ENCODE results near the gene SERPINB3.

Gene SERPINB3

DNA sequence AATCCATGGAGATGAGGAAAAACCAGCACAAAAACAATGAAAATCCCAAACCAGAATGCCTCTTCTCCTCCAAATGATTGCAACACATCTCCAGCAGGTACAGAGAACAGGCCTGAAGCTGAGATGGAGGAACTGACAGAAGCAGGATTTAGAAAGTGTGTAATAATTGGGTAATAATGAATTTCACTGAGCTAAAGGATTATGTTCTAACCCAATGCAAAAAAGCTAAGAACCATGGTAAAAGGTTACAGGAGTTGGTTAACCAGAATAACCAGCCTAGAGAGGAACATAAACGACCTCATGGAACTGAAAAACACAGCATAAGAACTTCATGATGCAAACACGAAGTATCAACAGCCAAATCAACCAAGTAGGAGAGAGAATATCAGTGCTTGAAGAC, 27.4 kb upstream of the SERPINB3 start:
- DNase-seq (ENCODE audit: extremely low read depth, low read depth) = no peak
- TF ChIP-seq, protein P1, sequence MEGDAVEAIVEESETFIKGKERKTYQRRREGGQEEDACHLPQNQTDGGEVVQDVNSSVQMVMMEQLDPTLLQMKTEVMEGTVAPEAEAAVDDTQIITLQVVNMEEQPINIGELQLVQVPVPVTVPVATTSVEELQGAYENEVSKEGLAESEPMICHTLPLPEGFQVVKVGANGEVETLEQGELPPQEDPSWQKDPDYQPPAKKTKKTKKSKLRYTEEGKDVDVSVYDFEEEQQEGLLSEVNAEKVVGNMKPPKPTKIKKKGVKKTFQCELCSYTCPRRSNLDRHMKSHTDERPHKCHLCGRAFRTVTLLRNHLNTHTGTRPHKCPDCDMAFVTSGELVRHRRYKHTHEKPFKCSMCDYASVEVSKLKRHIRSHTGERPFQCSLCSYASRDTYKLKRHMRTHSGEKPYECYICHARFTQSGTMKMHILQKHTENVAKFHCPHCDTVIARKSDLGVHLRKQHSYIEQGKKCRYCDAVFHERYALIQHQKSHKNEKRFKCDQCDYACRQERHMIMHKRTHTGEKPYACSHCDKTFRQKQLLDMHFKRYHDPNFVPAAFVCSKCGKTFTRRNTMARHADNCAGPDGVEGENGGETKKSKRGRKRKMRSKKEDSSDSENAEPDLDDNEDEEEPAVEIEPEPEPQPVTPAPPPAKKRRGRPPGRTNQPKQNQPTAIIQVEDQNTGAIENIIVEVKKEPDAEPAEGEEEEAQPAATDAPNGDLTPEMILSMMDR (IDR thresholded peaks at IDR 0.05; ENCODE audit: low read depth, low read length) = no peak

DNA sequence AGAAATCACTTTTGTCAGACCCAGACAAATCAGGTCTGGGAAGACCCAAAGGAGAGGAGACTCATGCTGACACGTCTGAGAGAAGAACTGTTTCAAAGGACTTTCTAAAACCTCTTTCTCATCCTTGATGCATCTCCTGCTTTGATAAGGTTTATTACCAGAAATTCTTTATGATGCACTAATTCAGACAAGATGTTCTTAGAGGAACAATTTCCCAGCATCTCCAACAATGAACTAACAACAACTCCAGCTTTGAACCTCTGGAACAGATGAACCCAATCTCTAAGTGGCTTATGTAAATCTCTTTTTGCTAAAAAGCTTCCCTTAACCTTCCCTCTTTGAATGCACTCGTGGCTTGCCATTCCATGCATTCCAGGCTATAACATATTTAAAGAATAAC, 25.2 kb upstream of the SERPINB3 start:
- TF ChIP-seq, protein P1 (IDR thresholded peaks at IDR 0.05; ENCODE audit: low read depth, low read length) = no peak
- DNase-seq (ENCODE audit: extremely low read depth, low read depth) = no peak

DNA sequence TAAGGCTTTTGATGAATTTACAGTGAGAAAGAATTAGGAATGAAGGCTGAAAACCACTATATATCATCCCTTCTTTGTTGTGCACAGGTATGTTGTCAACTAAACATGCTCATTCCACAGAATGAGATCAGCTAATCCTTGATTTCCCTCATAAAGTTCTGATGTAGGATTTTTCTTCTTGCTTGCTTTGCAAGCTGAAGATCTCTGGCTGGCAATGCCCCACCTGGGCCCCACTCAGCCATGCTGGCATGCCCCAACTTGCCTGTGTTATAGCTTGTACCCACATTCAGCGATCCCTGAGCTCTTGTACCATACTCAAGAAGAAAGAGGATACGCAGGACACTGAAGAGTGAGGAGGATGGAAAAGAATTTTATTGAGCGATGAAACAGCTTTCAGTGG, 23.0 kb upstream of the SERPINB3 start:
- TF ChIP-seq, protein P1 (IDR thresholded peaks at IDR 0.05; ENCODE audit: low read depth, low read length) = no peak
- no peak for DNase-seq (ENCODE audit: extremely low read depth, low read depth)

DNA sequence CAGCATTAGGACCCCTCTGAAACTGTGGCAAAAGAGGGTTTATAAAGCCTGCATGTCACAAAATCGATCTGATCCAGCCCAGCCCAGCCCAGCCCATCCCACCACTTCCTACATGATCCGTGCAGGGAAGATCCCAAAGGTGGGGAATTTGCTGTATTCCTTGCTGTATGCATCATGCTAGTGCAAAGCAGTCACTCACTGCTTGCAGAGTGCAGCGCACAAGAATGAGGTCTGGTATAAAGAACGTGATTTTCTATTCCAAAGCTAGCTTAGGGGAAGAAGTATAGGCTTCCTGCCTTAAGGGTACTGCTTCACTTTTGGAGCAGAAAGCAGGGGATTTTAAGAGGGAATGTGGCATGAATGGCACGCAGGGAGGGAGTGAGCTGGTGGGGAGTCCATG, 22.2 kb upstream of the SERPINB3 start:
- TF ChIP-seq, protein P1 (IDR thresholded peaks at IDR 0.05; ENCODE audit: low read depth, low read length) = no peak
- no peak for DNase-seq (ENCODE audit: extremely low read depth, low read depth)

DNA sequence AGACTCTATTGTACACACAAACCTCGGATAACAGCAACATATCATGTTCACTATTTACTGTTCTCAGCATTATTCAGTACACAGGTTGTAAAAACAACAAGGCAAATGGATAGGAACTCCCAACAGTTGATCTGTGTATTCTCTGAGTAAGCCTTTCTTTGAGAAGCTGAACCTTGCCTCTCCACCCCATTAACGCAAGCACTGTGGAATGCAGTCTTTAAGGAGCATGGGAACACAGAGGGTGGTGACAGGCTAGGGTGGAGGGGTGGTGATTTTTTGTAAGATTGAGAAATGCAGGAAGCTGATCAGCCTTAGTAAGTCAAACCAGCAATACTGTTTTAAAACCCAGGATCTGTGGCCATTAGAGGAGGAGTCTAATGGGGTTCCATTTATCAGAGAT, 21.5 kb upstream of the SERPINB3 start:
- DNase-seq (ENCODE audit: extremely low read depth, low read depth) = peak; percentile 52
- TF ChIP-seq, protein P1 (IDR thresholded peaks at IDR 0.05; ENCODE audit: low read depth, low read length) = no peak

DNA sequence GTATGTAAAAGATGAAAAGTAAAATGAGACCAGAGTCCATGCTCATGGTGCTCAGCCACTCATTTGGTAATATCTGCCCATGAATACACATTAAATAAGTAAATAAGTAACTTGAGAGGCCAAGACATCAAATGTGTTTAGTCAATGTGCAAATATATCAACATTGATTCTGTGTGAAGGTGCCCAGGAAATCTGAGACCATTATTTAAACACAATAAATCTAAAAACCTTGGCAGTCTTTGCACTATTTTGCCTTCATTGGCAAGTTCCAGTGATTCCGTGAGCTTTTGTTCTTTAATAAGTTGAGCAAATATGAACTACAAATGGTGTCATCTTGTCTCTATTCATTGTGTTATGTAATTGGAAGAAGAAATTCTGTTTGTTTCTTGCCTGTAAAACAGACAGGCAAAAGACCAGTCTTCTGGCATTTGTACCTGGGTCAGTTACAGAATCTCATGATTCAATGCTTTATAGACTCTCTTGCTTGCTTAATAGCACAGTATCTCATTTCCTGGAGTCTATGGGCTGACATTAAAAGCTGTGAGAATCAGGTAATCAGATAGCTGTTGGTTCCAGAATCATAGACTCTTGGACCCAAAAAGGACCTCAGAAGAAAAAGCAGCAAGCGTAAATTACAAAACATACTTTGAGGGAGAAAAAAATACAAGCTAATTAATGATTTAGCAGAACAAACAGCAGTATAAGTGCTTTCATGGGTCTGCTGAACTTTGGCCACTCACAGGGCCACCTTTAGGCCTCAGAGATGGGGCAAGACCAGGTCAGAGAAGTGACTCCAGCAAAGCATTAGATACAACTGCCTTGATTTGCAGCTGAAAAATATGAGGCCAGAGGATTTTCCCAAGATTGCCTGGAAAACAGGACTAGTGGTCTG, 20.0 kb upstream of the SERPINB3 start:
- no peak for DNase-seq (ENCODE audit: extremely low read depth, low read depth)
- TF ChIP-seq, protein P1 (IDR thresholded peaks at IDR 0.05; ENCODE audit: low read depth, low read length) = no peak

DNA sequence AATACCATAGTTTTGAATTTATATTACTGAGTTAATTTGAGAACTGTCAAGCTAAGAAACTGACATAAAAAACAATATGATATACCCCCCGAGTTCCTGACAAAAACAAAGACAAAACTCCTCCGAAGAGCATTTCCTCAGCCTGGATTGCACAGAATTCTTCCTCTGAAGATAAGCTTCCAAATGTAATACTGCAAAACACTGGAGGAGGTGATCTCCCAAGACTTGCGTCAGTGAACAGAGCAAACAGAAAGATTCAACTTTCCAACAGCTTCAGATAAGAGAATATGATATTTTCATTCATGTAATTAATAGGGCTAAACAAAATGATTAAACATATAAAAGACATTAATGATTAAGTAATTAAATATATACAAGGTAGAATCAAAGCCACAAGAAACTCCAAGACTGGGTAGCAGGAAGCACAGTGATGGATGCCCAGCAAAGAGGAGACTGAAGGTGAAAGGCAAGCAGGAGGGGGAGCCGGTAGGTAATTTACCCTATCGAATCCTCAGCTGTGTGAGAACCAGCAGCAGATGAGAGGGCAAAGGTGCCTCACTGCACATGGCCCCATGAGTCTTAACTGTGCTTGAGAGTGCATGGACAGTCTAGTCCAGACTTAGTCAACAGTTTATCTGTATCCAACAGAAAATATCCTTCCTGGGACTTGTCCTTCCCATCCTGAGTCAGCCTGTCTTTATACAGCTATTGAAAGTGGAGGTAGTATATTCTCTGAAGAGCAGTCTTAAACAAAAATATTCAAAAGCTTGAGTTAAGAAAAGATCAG, 18.3 kb upstream of the SERPINB3 start:
- TF ChIP-seq, protein P1 (IDR thresholded peaks at IDR 0.05; ENCODE audit: low read depth, low read length) = no peak
- no peak for DNase-seq (ENCODE audit: extremely low read depth, low read depth)
